ENCODE measurements around the gene MIA3. TPM values are rescaled to one million over a fixed set of nuclear protein-coding genes. Genes with fewer than 3 reads are reported as not detected.

Gene MIA3
- total and polyA plus RNA-seq, 2 experiments from 2014 or later: 32.7 to 40.0 TPM

- TF ChIP-seq ZNF462 (CRISPR knock-in tag; IDR thresholded peaks at IDR 0.05) (no peak), NANOG (IDR thresholded peaks at IDR 0.05; ENCODE audit: borderline replicate concordance) (no peak), REST (IDR thresholded peaks at IDR 0.05; ENCODE audit: unreplicated experiment) (no peak), ZNF331 (CRISPR knock-in tag; IDR thresholded peaks at IDR 0.05; ENCODE audit: low read depth) (no peak), EZH2phosphoT487 (IDR thresholded peaks at IDR 0.05; ENCODE audit: unreplicated experiment) (no peak), ZNF114 (CRISPR knock-in tag; IDR thresholded peaks at IDR 0.05) (no peak), STAT1 (IDR thresholded peaks at IDR 0.05; ENCODE audit: unreplicated experiment) (no peak), JUNB (IDR thresholded peaks at IDR 0.05; ENCODE audit: unreplicated experiment) (no peak)
Observed at GRCh38 chr1:222702210-222702609, 84.3 kb downstream of the MIA3 start (continued).
